HCT116 (cell line): Measurements from ENCODE around the gene HLA-DMA. TPM values are rescaled to one million over a fixed set of nuclear protein-coding genes. Genes with fewer than 3 reads are reported as not detected.
A peak's percentile ranks its signal among the peaks of the same experiment; 100 is the strongest.

ENCODE experiments used
- ATAC-seq: fragments of 200-7000 bp; cut with Tn5 transposase; 2 replicates; pipeline ENCODE4 v1.9.1; 2020; ENCODE audit warnings: mild to moderate bottlenecking, moderate library complexity
- BruUV-seq: library from RNA; stranded (reverse); fragments of 400-500 nt; replicated peaks from 2 replicates; lab custom pipeline; 2021; lab: Mats Ljungman, UMichigan
- CTCF ChIA-PET: fragments of 300-600 bp; sonication (Branson Sonifier 250); formaldehyde crosslinking; loops from one replicate; lab custom pipeline; 2021; ENCODE audit warnings: antibody characterized with exemption; lab: Charles Lee
- POLR2A ChIA-PET: fragments of 300-600, 350-600 bp; sonication (Branson Sonifier 250); formaldehyde crosslinking; loops from one replicate; lab custom pipeline; 2021; ENCODE audit warnings: antibody characterized with exemption; lab: Charles Lee
- RAD21 ChIA-PET, 2 experiments: fragments of 300-600 bp; sonication (Branson Sonifier 250); formaldehyde crosslinking; loops; one replicate each; lab custom pipeline; 2023; ENCODE audit warnings: low total read pairs in 2 of 2; ENCODE audit not compliant: uncharacterized antibody in 2 of 2, unreplicated experiment in 2 of 2, low non-redundant PET in 1 of 2; lab: Charles Lee
- DNase-seq: peaks from one replicate; pipeline ENCODE4 v3.0.0-alpha.2; 2010; ENCODE audit warnings: low read depth, low spot score
- H2AFZ ChIP-seq: fragments of 200-600 bp; shearing (Covaris generic), sonication (generic); 2 replicates; pipeline ENCODE4 v1.6.1; 2017; ENCODE audit warnings: low read depth, mixed run types, mixed read lengths, antibody characterized with exemption, low read length; ENCODE audit not compliant: poor library complexity, severe bottlenecking
- H3K27ac ChIP-seq: 2 replicates; pipeline ENCODE4 v1.5.1; 2012; ENCODE audit warnings: low read depth, low read length
- H3K27me3 ChIP-seq: fragments of 200-600 bp; sonication (generic); 2 replicates; pipeline ENCODE4 v1.6.1; 2016; ENCODE audit warnings: mixed run types, low read length, mixed read lengths; ENCODE audit not compliant: insufficient read depth
- H3K36me3 ChIP-seq, 2 experiments: fragments of 200-500 bp in 1 of 2; fragments of 200-600 bp in 1 of 2; sonication (Bioruptor generic) in 1 of 2; sonication (generic) in 1 of 2; 2 replicates each; pipeline versions ENCODE4 v1.5.1 to v1.6.1; 2014 to 2016; ENCODE audit warnings: low read length in 2 of 2, inconsistent platforms in 1 of 2, mixed read lengths in 1 of 2, mixed run types in 1 of 2; ENCODE audit not compliant: insufficient read depth in 2 of 2, control insufficient read depth in 1 of 2
- H3K4me1 ChIP-seq, 2 experiments: fragments of 200-600 bp in 1 of 2; sonication (generic) in 1 of 2; 2 replicates each; pipeline versions ENCODE4 v1.5.1 to v1.6.1; 2012 to 2017; ENCODE audit warnings: low read length in 2 of 2, inconsistent platforms in 1 of 2, mild to moderate bottlenecking in 1 of 2, mixed read lengths in 1 of 2, mixed run types in 1 of 2, moderate library complexity in 1 of 2; ENCODE audit not compliant: insufficient read depth in 2 of 2, control insufficient read depth in 1 of 2
- H3K4me2 ChIP-seq: fragments of 200-600 bp; sonication (generic); 2 replicates; pipeline ENCODE4 v1.6.1; 2017; ENCODE audit warnings: mixed run types, low read length, mixed read lengths
- H3K4me3 ChIP-seq, 2 experiments: fragments of 200-600 bp in 1 of 2; sonication (generic) in 1 of 2; replicated peaks in 1 of 2; 2 replicates each; pipeline ENCODE4 v1.5.1; 2011 to 2016; ENCODE audit warnings: low read length in 2 of 2, control low read depth in 1 of 2, low read depth in 1 of 2, mild to moderate bottlenecking in 1 of 2, mixed read lengths in 1 of 2, mixed run types in 1 of 2
- H3K79me2 ChIP-seq: fragments of 200-600 bp; sonication (generic); 2 replicates; pipeline ENCODE4 v1.6.1; 2017; ENCODE audit warnings: mild to moderate bottlenecking, mixed run types, low read length, moderate library complexity, mixed read lengths; ENCODE audit not compliant: insufficient read depth
- H3K9ac ChIP-seq: fragments of 200-600 bp; sonication (generic); 2 replicates; pipeline ENCODE4 v1.6.1; 2016; ENCODE audit warnings: low read length, mixed read lengths
- H3K9me2 ChIP-seq: fragments of 200-600 bp; sonication (generic), shearing (Covaris generic); 2 replicates; pipeline ENCODE4 v1.6.1; 2017; ENCODE audit warnings: mixed run types, mild to moderate bottlenecking, moderate library complexity; ENCODE audit not compliant: insufficient read depth
- H3K9me3 ChIP-seq, 2 experiments: fragments of 200-500 bp in 1 of 2; fragments of 200-600 bp in 1 of 2; sonication (Bioruptor generic) in 1 of 2; sonication (generic) in 1 of 2; 2 replicates each; pipeline ENCODE4 v1.6.1; 2014 to 2017; ENCODE audit warnings: low read length in 2 of 2, mixed read lengths in 2 of 2, inconsistent platforms in 1 of 2, low read depth in 1 of 2, mild to moderate bottlenecking in 1 of 2, mixed run types in 1 of 2, moderate library complexity in 1 of 2; ENCODE audit not compliant: control insufficient read depth in 1 of 2, insufficient read depth in 1 of 2
- H4K20me1 ChIP-seq: fragments of 200-600 bp; sonication (generic), shearing (Covaris generic); 2 replicates; pipeline ENCODE4 v1.6.1; 2017; ENCODE audit warnings: mixed run types, mild to moderate bottlenecking, moderate library complexity; ENCODE audit not compliant: insufficient read depth
- CBX3 ChIP-seq: IDR thresholded peaks from 2 replicates; pipeline ENCODE4 v1.6.1; 2012; ENCODE audit warnings: low read depth
- CEBPB ChIP-seq: IDR thresholded peaks from 2 replicates; pipeline ENCODE4 v1.6.1; 2012; ENCODE audit warnings: low read depth
- EGR1 ChIP-seq: IDR thresholded peaks from 2 replicates; pipeline ENCODE4 v1.6.1; 2012; ENCODE audit warnings: low read depth
- ELF1 ChIP-seq: IDR thresholded peaks from 2 replicates; pipeline ENCODE4 v1.6.1; 2012; ENCODE audit warnings: low read depth, borderline replicate concordance
- EZH2 ChIP-seq: fragments of 200-600 bp; sonication (generic); IDR thresholded peaks from 2 replicates; pipeline ENCODE4 v1.6.1; 2017; ENCODE audit warnings: antibody characterized with exemption, mixed run types
- EZH2phosphoT487 ChIP-seq: fragments of 200-600 bp; IDR thresholded peaks from 2 replicates; pipeline ENCODE4 v1.6.1; 2018; ENCODE audit warnings: antibody characterized with exemption, borderline replicate concordance
- FOSL1 ChIP-seq: IDR thresholded peaks from 2 replicates; pipeline ENCODE4 v1.6.1; 2012; ENCODE audit warnings: low read depth
- JUND ChIP-seq: IDR thresholded peaks from 2 replicates; pipeline ENCODE4 v1.6.1; 2012
- POLR2A ChIP-seq: IDR thresholded peaks from 2 replicates; pipeline ENCODE4 v1.7.0; 2011; ENCODE audit warnings: borderline replicate concordance; ENCODE audit not compliant: insufficient read depth, insufficient read length; ENCODE audit errors: extremely low read depth
- POLR2AphosphoS5 ChIP-seq: IDR thresholded peaks from 2 replicates; pipeline ENCODE4 v1.6.1; 2011; ENCODE audit warnings: mild to moderate bottlenecking, low read depth, low read length, moderate library complexity
- RAD21 ChIP-seq: IDR thresholded peaks from 2 replicates; pipeline ENCODE4 v1.6.1; 2012; ENCODE audit warnings: low read depth, mild to moderate bottlenecking
- SIN3A ChIP-seq: IDR thresholded peaks from 2 replicates; pipeline ENCODE4 v1.6.1; 2012; ENCODE audit warnings: low read depth
- SP1 ChIP-seq: IDR thresholded peaks from 2 replicates; pipeline ENCODE4 v1.6.1; 2012; ENCODE audit warnings: low read depth
- SRF ChIP-seq: IDR thresholded peaks from 2 replicates; pipeline ENCODE4 v1.6.1; 2012; ENCODE audit warnings: low read depth
- TCF7L2 ChIP-seq: IDR thresholded peaks from 2 replicates; pipeline ENCODE4 v1.7.0; 2011; ENCODE audit warnings: borderline replicate concordance, inconsistent platforms; ENCODE audit not compliant: insufficient read depth, insufficient read length; ENCODE audit errors: extremely low read depth
- YY1 ChIP-seq: IDR thresholded peaks from 2 replicates; pipeline ENCODE4 v1.6.1; 2011; ENCODE audit warnings: low read length, low read depth, moderate library complexity, mild to moderate bottlenecking; ENCODE audit not compliant: insufficient replicate concordance; ENCODE audit errors: extremely low read depth
- ZFX ChIP-seq: fragments of 450-650 bp; IDR thresholded peaks from 2 replicates; pipeline ENCODE4 v1.6.1; 2017
- ZNF274 ChIP-seq: fragments of 200-500 bp; sonication (Bioruptor generic); IDR thresholded peaks from 2 replicates; pipeline ENCODE4 v1.6.1; 2014; ENCODE audit warnings: mild to moderate bottlenecking, low read depth, low read length, inconsistent platforms
- intact Hi-C: fragments of 100-400 bp; cut with micrococcal nuclease; formaldehyde crosslinking; loops from 2 replicates; pipeline ENCODE4 v1.10.0; 2022
- total RNA-seq: library from RNA; stranded (reverse); gene quantifications from one replicate; pipeline ENCODE4 v1.2.1, GENCODE V29; 2021; ENCODE audit not compliant: unreplicated experiment
- TF ChIP-seq, protein P1 (sequence below): IDR thresholded peaks from 2 replicates; pipeline ENCODE4 v1.6.1; 2012
- TF ChIP-seq, protein P2 (sequence below): IDR thresholded peaks from 2 replicates; pipeline ENCODE4 v1.6.1; 2012
- TF ChIP-seq, protein P3 (sequence below): IDR thresholded peaks from 2 replicates; pipeline ENCODE4 v1.6.1; 2012; ENCODE audit warnings: low read depth
- TF ChIP-seq, protein P4 (sequence below): IDR thresholded peaks from 2 replicates; pipeline ENCODE4 v1.6.1; 2011; ENCODE audit warnings: mild to moderate bottlenecking, low read length, moderate library complexity; ENCODE audit not compliant: insufficient replicate concordance; ENCODE audit errors: extremely low read depth

The HLA-DMA gene
- total RNA-seq, 1 experiment from 2014 or later = 12.1 TPM

DNA sequence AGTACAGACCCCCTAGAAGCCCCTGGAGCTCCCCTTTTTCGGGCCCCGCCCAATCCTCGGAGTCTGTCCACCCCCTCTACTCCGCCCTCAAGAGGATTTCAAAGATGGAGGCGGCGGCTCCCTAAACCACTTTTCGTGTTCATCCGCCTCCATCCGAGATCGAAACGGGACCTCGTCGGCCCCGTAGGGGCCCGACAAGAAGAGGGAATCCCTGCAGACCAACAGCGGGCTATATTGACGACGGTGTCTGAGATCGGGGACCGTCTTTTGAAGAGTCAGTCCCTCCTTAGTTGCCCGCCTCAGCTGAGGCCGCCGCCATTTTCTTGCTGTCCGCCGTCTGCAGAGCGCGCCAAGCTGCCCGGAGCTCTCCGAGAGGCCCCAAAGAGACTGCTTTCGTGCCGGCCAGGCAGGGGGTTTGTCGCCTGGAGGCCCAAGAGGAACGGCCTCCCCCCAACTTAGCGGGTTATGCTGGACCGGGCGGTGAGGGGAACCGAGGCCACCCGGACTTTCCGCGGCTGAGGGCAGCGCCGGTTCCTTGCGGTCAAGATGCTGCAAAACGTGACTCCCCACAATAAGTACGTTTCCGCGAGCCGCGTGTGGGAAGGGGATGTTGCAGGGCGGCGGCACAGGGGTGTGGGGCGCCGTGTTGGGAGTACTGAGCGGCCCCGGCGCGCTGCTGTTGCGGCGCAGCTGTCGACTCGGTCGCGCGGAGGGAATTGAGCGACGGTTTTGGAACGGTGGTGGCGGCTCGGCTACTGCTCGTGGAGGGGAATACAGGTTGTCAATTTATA, 19.7 kb upstream of the HLA-DMA start:
- no TSS peak for BruUV-seq
- ATAC-seq (peak; percentile 15), DNase-seq (no peak)
- Histone ChIP-seq H3K36me3 (peaks cover 40 to 52% of the 10 kb centered on the region in 2 experiments), H3K4me3 (peak overlapping the region; percentile 82 to 95), H3K79me2 (peaks cover 84% of the 10 kb centered on the region), H3K4me1 (peaks cover 5 to 52% of the 10 kb centered on the region in 2 experiments; a peak in 3 of 4 replicates), H3K4me2 (peak overlapping the region; percentile 84), H2AFZ (no peak overlapping the region), H3K9me2 (no peaks in the 10 kb centered on the region), H3K27ac (peak overlapping the region; percentile 70), H4K20me1 (peaks cover 50% of the 10 kb centered on the region; the same call in 1 of the 2 replicates), H3K27me3 (no peaks in the 10 kb centered on the region), H3K9me3 (no peaks in the 10 kb centered on the region), H3K9ac (peak overlapping the region; percentile 94)
- ChIA-PET RAD21 (interaction anchor here in 1 of 2 experiments (0.9 to 1.7 kb wide), 2 partner anchors 12 to 78 kb away, joined by 3 to 4 read pairs; no protein-coding TSS in a partner anchor), CTCF (interaction anchor here (0.8 to 7.8 kb wide), 11 partner anchors 8 to 147 kb away, joined by 3 to 73 read pairs (median 4); partner anchors contain the start of genes HLA-DMA, PSMB9, TAP1 and TAP2), POLR2A (interaction anchor here (0.6 to 8.1 kb wide), 36 partner anchors 9 to 1264 kb away, joined by 3 to 227 read pairs (median 8); partner anchors contain the start of genes ATF6B, BAK1, HLA-DMA and HLA-DMB)
- intact Hi-C loops = no loop called here
- TF ChIP-seq, protein P1, sequence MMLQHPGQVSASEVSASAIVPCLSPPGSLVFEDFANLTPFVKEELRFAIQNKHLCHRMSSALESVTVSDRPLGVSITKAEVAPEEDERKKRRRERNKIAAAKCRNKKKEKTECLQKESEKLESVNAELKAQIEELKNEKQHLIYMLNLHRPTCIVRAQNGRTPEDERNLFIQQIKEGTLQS = no peak
- TF ChIP-seq CEBPB (no peak), ZFX (peak; percentile 34; the same call in 1 of the 2 replicates), SRF (no peak), ELF1 (no peak), EZH2phosphoT487 (no peak), EGR1 (no peak), SIN3A (no peak), POLR2A (peak; percentile 16), SP1 (no peak), JUND (no peak), POLR2AphosphoS5 (no peak), TCF7L2 (peak; percentile 48), EZH2 (no peak), RAD21 (no peak), FOSL1 (no peak), YY1 (peak; percentile 26), ZNF274 (no peak), CBX3 (no peak)
- TF ChIP-seq, protein P2, sequence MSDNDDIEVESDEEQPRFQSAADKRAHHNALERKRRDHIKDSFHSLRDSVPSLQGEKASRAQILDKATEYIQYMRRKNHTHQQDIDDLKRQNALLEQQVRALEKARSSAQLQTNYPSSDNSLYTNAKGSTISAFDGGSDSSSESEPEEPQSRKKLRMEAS = no peak
- TF ChIP-seq, protein P3, sequence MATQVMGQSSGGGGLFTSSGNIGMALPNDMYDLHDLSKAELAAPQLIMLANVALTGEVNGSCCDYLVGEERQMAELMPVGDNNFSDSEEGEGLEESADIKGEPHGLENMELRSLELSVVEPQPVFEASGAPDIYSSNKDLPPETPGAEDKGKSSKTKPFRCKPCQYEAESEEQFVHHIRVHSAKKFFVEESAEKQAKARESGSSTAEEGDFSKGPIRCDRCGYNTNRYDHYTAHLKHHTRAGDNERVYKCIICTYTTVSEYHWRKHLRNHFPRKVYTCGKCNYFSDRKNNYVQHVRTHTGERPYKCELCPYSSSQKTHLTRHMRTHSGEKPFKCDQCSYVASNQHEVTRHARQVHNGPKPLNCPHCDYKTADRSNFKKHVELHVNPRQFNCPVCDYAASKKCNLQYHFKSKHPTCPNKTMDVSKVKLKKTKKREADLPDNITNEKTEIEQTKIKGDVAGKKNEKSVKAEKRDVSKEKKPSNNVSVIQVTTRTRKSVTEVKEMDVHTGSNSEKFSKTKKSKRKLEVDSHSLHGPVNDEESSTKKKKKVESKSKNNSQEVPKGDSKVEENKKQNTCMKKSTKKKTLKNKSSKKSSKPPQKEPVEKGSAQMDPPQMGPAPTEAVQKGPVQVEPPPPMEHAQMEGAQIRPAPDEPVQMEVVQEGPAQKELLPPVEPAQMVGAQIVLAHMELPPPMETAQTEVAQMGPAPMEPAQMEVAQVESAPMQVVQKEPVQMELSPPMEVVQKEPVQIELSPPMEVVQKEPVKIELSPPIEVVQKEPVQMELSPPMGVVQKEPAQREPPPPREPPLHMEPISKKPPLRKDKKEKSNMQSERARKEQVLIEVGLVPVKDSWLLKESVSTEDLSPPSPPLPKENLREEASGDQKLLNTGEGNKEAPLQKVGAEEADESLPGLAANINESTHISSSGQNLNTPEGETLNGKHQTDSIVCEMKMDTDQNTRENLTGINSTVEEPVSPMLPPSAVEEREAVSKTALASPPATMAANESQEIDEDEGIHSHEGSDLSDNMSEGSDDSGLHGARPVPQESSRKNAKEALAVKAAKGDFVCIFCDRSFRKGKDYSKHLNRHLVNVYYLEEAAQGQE = no peak
- TF ChIP-seq, protein P4, sequence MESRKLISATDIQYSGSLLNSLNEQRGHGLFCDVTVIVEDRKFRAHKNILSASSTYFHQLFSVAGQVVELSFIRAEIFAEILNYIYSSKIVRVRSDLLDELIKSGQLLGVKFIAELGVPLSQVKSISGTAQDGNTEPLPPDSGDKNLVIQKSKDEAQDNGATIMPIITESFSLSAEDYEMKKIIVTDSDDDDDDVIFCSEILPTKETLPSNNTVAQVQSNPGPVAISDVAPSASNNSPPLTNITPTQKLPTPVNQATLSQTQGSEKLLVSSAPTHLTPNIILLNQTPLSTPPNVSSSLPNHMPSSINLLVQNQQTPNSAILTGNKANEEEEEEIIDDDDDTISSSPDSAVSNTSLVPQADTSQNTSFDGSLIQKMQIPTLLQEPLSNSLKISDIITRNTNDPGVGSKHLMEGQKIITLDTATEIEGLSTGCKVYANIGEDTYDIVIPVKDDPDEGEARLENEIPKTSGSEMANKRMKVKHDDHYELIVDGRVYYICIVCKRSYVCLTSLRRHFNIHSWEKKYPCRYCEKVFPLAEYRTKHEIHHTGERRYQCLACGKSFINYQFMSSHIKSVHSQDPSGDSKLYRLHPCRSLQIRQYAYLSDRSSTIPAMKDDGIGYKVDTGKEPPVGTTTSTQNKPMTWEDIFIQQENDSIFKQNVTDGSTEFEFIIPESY = no peak
